K562 (cell line): Measurements from ENCODE around the gene ADAMTS6. TPM values are rescaled to one million over a fixed set of nuclear protein-coding genes. Genes with fewer than 3 reads are reported as not detected.

Experiments used
- ATAC-seq: fragments of 200-7000 bp; cut with Tn5 transposase; 3 replicates; pipeline ENCODE4 v1.9.1; 2020; ENCODE audit warnings: moderate library complexity
- BruUV-seq: library from RNA; stranded (reverse); fragments of 400-500 nt; replicated peaks from 2 replicates; lab custom pipeline; 2021; lab: Mats Ljungman, UMichigan
- CTCF ChIA-PET: fragments of 300-600 bp; formaldehyde crosslinking; extraction: SDS; loops from one replicate; lab custom pipeline; 2021; ENCODE audit warnings: low intra/inter-chr PET ratio; lab: Yijun Ruan, JAX
- POLR2A ChIA-PET: fragments of 300-600, 350-650 bp; sonication (Branson Sonifier 250); formaldehyde crosslinking; extraction: SDS; loops from one replicate; lab custom pipeline; 2021; ENCODE audit warnings: antibody characterized with exemption, inconsistent platforms; lab: Yijun Ruan, JAX
- DNase-seq, 4 experiments: peaks; one replicate each; pipeline versions ENCODE4 v3.0.0 to v3.0.0-alpha.2; 2011 to 2018; ENCODE audit warnings: low spot score in 3 of 4, mixed read lengths in 3 of 4; ENCODE audit errors: extremely low read depth in 1 of 4
- FAIRE-seq: peaks from 2 replicates; lab custom pipeline; 2011; peaks lifted over from hg19 to GRCh38; lab: Jason Lieb, UNC
- H2AFZ ChIP-seq: 2 replicates; pipeline ENCODE4 v1.6.0; 2011; ENCODE audit warnings: low read depth, low read length, control low read depth, inconsistent platforms
- H3K27ac ChIP-seq: fragments of 200-600 bp; 3 replicates; pipeline ENCODE4 v1.8.0; 2011; ENCODE audit warnings: low read depth, mild to moderate bottlenecking, control low read depth, inconsistent platforms, low read length, moderate library complexity, mixed read lengths; ENCODE audit errors: extremely low read depth
- H3K27me3 ChIP-seq, 2 experiments: fragments of 300-600 bp in 1 of 2; 2 replicates in 1 of 2; 3 replicates in 1 of 2; pipeline versions ENCODE4 v1.6.0 to v1.8.0; 2011; ENCODE audit warnings: inconsistent platforms in 2 of 2, low read length in 2 of 2, mild to moderate bottlenecking in 1 of 2, mixed read lengths in 1 of 2, moderate library complexity in 1 of 2; ENCODE audit not compliant: control insufficient read depth in 2 of 2, insufficient read depth in 2 of 2
- H3K36me3 ChIP-seq: fragments of 300-600 bp; 3 replicates; pipeline ENCODE4 v1.8.0; 2011; ENCODE audit warnings: mild to moderate bottlenecking, low read length, inconsistent platforms; ENCODE audit not compliant: control insufficient read depth, insufficient read depth
- H3K4me1 ChIP-seq, 2 experiments: fragments of 200-600 bp in 1 of 2; replicated peaks in 1 of 2; 2 replicates in 1 of 2; 3 replicates in 1 of 2; pipeline versions ENCODE4 v1.5.1 to v1.8.0; 2011; ENCODE audit warnings: inconsistent platforms in 2 of 2, low read length in 2 of 2, mild to moderate bottlenecking in 1 of 2, mixed read lengths in 1 of 2, moderate library complexity in 1 of 2; ENCODE audit not compliant: control insufficient read depth in 2 of 2, insufficient read depth in 2 of 2
- H3K4me2 ChIP-seq: 2 replicates; pipeline ENCODE4 v1.6.1; 2011; ENCODE audit warnings: low read length, control low read depth, inconsistent platforms, mixed read lengths; ENCODE audit not compliant: insufficient read depth
- H3K4me3 ChIP-seq: fragments of 200-600 bp; sonication (generic), shearing (Covaris generic); 2 replicates; pipeline ENCODE4 v1.5.1; 2016; ENCODE audit warnings: control low read depth, inconsistent platforms
- H3K79me2 ChIP-seq: fragments of 200-600 bp; 3 replicates; pipeline ENCODE4 v1.8.0; 2011; ENCODE audit warnings: low read length, inconsistent platforms; ENCODE audit not compliant: control insufficient read depth, insufficient read depth
- H3K9ac ChIP-seq, 2 experiments: 2 replicates each; pipeline versions ENCODE4 v1.6.0 to v1.6.1; 2011; ENCODE audit warnings: low read depth in 2 of 2, low read length in 2 of 2, control low read depth in 1 of 2, inconsistent platforms in 1 of 2, mild to moderate bottlenecking in 1 of 2, mixed read lengths in 1 of 2; ENCODE audit not compliant: insufficient read depth in 1 of 2
- H3K9me1 ChIP-seq: one replicate; pipeline ENCODE4 v1.6.0; 2011; ENCODE audit warnings: inconsistent platforms, mild to moderate bottlenecking, low read length, moderate library complexity; ENCODE audit not compliant: control insufficient read depth, insufficient read depth
- H3K9me3 ChIP-seq: replicated peaks from 2 replicates; pipeline ENCODE4 v1.5.1; 2011; ENCODE audit warnings: low read depth, low read length, inconsistent platforms; ENCODE audit not compliant: control insufficient read depth, insufficient read depth
- H4K20me1 ChIP-seq: replicated peaks from 2 replicates; pipeline ENCODE4 v1.6.1; 2011; ENCODE audit warnings: low read length, inconsistent platforms, mixed read lengths; ENCODE audit not compliant: control insufficient read depth, insufficient read depth
- ADNP ChIP-seq: fragments of 200-800 bp; sonication (Bioruptor generic); IDR thresholded peaks from 2 replicates; pipeline ENCODE4 v1.6.1; 2016; ENCODE audit warnings: missing genetic modification characterization, missing compliant biosample characterization
- BHLHE40 ChIP-seq: IDR thresholded peaks from 2 replicates; pipeline ENCODE4 v1.6.1; 2011; ENCODE audit warnings: low read length, improper control_type of control experiment
- CCAR2 ChIP-seq: fragments of 200-400 bp; formaldehyde crosslinking; IDR thresholded peaks from 2 replicates; pipeline ENCODE4 v1.6.1; 2017; ENCODE audit warnings: mild to moderate bottlenecking, low read depth, low read length
- HMGN3 ChIP-seq: IDR thresholded peaks from 2 replicates; pipeline ENCODE4 v1.6.1; 2011; ENCODE audit warnings: borderline replicate concordance, low read depth, mild to moderate bottlenecking, mixed read lengths, low read length; ENCODE audit not compliant: insufficient read length; ENCODE audit errors: extremely low read depth
- MYNN ChIP-seq, 2 experiments: sonication (generic); formaldehyde crosslinking in 1 of 2; IDR thresholded peaks; 2 replicates each; pipeline versions ENCODE4 v1.5.0 to v1.6.1; 2016 to 2020; ENCODE audit warnings: antibody characterized with exemption in 1 of 2, missing genetic modification reagents in 1 of 2
- POLR2H ChIP-seq: IDR thresholded peaks from 2 replicates; pipeline ENCODE4 v1.6.1; 2016; ENCODE audit warnings: missing genetic modification characterization, low read depth, mild to moderate bottlenecking, control low read depth, missing compliant biosample characterization, moderate library complexity
- ZNF12 ChIP-seq: sonication (generic); formaldehyde crosslinking; IDR thresholded peaks from 2 replicates; pipeline ENCODE4 v1.4.0; 2020; ENCODE audit warnings: mild to moderate bottlenecking, missing genetic modification reagents
- ZNF354B ChIP-seq: fragments of 250-450 bp; sonication (Bioruptor Pico); IDR thresholded peaks from 2 replicates; pipeline ENCODE4 v1.4.0; 2020
- ZNF444 ChIP-seq: fragments of 250-450 bp; sonication (Bioruptor Pico); IDR thresholded peaks from 2 replicates; pipeline ENCODE4 v1.4.0; 2020; ENCODE audit warnings: mild to moderate bottlenecking, moderate library complexity
- ZNF644 ChIP-seq: fragments of 200-800 bp; sonication (Bioruptor generic); IDR thresholded peaks from 2 replicates; pipeline ENCODE4 v1.6.1; 2016; ENCODE audit warnings: low read depth, missing genetic modification characterization, missing compliant biosample characterization
- ZNF707 ChIP-seq: fragments of 250-450 bp; sonication (Bioruptor Pico); conservative IDR thresholded peaks from 2 replicates; pipeline ENCODE4 v1.8.0; 2022; ENCODE audit warnings: inconsistent platforms, mild to moderate bottlenecking, moderate library complexity
- ZZZ3 ChIP-seq: fragments of 450-650 bp; IDR thresholded peaks from 2 replicates; pipeline ENCODE4 v1.6.1; 2016; ENCODE audit warnings: antibody characterized with exemption, mild to moderate bottlenecking, moderate library complexity
- WGBS: fragments of 100-300 bp; shearing (Covaris generic); methylation state at CpG from one replicate; pipeline ENCODE4 v1.1.6; 2016; ENCODE audit warnings: low coverage, mixed read lengths; ENCODE audit not compliant: insufficient coverage; ENCODE audit errors: missing lambda C conversion rate; 5-methylcytosine and 5-hydroxymethylcytosine counted together
- in situ Hi-C: fragments of 300-500 bp; cut with MboI; formaldehyde crosslinking; loops from 4 replicates; pipeline ENCODE4 v1.15.0; 2018; ENCODE audit warnings: inconsistent platforms, mixed read lengths
- intact Hi-C: fragments of 100-400 bp; cut with micrococcal nuclease; formaldehyde crosslinking; loops from 2 replicates; pipeline ENCODE4 v1.14.2; 2022
- polyA plus RNA-seq, 8 experiments: library from polyadenylated mRNA; depleted of rRNA in 4 of 8; stranded (reverse) in 5 of 8; unstranded in 3 of 8; fragments of >200 nt; fragmentation: Nextera tagmentation in 2 of 8; fragmentation: Illumina TruSeq in 1 of 8; extraction: Ambion mirVana in 2 of 8; extraction: Trizol in 1 of 8; gene quantifications; 2 replicates each; pipeline versions ENCODE4 v1.2.1 to v1.2.3, GENCODE V29; 2011 to 2014; ENCODE audit warnings: inconsistent platforms in 1 of 8, missing spikeins in 1 of 8
- total RNA-seq, 7 experiments: library from RNA; depleted of rRNA in 6 of 7; stranded (reverse); fragments of >200 nt in 6 of 7; fragmentation: Illumina TruSeq in 2 of 7; extraction: Trizol in 2 of 7; gene quantifications; 2 replicates each; pipeline versions ENCODE4 v1.2.1 to v1.2.3, GENCODE V29; 2011 to 2021; ENCODE audit warnings: low replicate concordance in 1 of 7
- TF ChIP-seq, protein P1 (sequence below): fragments of 450-650 bp; IDR thresholded peaks from 2 replicates; pipeline ENCODE4 v1.7.1; 2018; ENCODE audit warnings: mild to moderate bottlenecking, low read depth; ENCODE audit not compliant: partially characterized antibody
- TF ChIP-seq, protein P2 (sequence below): sonication (generic); formaldehyde crosslinking; IDR thresholded peaks from 2 replicates; pipeline ENCODE4 v1.8.0; 2022; ENCODE audit warnings: missing genetic modification reagents, mild to moderate bottlenecking, borderline replicate concordance

ADAMTS6 gene
- total and polyA plus RNA-seq, 9 of the 15 experiments (the other 6 are each of a cell fraction or from before 2014, with no cell fraction given): 0.57 to 5.3 (median 1.5) TPM

DNA sequence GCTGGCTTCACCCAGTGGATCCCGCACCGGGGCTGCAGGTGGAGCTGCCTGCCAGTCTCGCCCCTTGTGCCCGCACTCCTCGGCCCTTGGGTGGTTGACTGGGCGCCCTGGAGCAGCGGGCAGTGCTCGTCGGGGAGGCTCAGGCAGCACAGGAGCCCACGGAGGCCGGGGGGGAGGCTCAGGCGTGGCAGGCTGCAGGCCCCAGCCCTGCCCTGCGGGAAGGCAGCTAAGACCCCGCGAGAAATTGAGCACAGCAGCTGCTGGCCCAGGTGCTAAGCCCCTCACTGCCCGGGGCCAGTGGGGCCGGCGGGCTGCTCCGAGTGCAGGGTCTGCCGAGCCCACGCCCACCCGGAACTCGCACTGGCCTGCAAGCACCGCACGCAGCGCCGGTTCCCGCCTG is 3.7 kb upstream of the ADAMTS6 start (continued):
- TF ChIP-seq, protein P1, sequence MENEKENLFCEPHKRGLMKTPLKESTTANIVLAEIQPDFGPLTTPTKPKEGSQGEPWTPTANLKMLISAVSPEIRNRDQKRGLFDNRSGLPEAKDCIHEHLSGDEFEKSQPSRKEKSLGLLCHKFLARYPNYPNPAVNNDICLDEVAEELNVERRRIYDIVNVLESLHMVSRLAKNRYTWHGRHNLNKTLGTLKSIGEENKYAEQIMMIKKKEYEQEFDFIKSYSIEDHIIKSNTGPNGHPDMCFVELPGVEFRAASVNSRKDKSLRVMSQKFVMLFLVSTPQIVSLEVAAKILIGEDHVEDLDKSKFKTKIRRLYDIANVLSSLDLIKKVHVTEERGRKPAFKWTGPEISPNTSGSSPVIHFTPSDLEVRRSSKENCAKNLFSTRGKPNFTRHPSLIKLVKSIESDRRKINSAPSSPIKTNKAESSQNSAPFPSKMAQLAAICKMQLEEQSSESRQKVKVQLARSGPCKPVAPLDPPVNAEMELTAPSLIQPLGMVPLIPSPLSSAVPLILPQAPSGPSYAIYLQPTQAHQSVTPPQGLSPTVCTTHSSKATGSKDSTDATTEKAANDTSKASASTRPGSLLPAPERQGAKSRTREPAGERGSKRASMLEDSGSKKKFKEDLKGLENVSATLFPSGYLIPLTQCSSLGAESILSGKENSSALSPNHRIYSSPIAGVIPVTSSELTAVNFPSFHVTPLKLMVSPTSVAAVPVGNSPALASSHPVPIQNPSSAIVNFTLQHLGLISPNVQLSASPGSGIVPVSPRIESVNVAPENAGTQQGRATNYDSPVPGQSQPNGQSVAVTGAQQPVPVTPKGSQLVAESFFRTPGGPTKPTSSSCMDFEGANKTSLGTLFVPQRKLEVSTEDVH: no peak
- TF ChIP-seq MYNN (IDR thresholded peaks at IDR 0.05) (no peak), MYNN (CRISPR knock-in tag; IDR thresholded peaks at IDR 0.05) (no peak), ADNP (tag) (no peak), ZNF444 (CRISPR knock-in tag) (no peak), CCAR2 (no peak)

DNA sequence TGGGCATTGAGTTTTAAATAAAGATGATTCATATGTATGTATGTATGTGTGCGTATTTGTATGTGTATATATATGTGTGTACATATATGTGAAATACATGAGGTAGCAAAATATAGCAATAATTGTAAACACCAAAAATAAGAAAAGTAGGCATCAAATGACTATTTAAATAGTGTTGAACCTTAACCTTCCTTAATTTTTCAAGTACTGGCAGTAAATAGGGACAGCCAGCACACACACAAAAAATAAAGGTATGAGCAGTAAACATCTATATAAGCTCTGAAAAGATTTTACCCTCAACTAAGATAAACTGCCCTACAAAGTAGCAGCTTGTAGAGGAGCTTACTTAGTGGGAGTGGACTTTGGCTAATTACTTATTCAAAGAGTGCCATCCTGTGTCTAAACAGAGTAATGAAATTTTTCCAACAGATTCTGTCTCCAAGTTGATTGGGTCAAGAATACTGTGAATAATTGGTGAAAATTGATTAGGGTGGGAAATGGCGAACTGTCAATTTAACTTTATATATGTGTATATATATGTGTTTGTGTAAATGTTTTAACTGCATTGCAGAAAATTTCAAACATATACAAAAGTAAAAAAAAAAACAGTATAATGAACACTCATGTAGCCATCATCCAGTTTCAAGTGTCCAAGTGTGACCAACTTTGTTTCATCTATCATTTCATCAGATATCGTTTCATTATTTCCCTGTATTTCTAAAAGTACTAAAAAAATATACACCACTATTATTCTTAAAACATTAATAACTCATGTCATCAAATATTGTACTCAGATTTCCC is 2.0 kb upstream of the ADAMTS6 start:
- H3K9ac ChIP-seq: peak overlapping the region in 1 of 2 experiments; percentile 72; a peak in 2 of 4 replicates
- no peak for FAIRE-seq
- TF ChIP-seq ZNF644 (tag) (no peak), ZZZ3 (no peak), ZNF12 (no peak), HMGN3 (no peak), ZNF707 (CRISPR knock-in tag) (no peak), BHLHE40 (no peak), POLR2H (no peak), ZNF354B (CRISPR knock-in tag) (peak; percentile 57; the same call in 1 of the 2 replicates)
- TF ChIP-seq, protein P2, sequence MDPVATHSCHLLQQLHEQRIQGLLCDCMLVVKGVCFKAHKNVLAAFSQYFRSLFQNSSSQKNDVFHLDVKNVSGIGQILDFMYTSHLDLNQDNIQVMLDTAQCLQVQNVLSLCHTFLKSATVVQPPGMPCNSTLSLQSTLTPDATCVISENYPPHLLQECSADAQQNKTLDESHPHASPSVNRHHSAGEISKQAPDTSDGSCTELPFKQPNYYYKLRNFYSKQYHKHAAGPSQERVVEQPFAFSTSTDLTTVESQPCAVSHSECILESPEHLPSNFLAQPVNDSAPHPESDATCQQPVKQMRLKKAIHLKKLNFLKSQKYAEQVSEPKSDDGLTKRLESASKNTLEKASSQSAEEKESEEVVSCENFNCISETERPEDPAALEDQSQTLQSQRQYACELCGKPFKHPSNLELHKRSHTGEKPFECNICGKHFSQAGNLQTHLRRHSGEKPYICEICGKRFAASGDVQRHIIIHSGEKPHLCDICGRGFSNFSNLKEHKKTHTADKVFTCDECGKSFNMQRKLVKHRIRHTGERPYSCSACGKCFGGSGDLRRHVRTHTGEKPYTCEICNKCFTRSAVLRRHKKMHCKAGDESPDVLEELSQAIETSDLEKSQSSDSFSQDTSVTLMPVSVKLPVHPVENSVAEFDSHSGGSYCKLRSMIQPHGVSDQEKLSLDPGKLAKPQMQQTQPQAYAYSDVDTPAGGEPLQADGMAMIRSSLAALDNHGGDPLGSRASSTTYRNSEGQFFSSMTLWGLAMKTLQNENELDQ (CRISPR knock-in tag): no peak

More for the DNA sequence above, 2.0 kb upstream of the ADAMTS6 start:
- Histone ChIP-seq H3K9me3 (no peaks in the 10 kb centered on the region), H3K4me3 (peak overlapping the region; percentile 50; the same call in 1 of the 2 replicates), H3K4me2 (peak overlapping the region; percentile 87), H2AFZ (peak overlapping the region; percentile 82), H3K36me3 (no peaks in the 10 kb centered on the region), H3K27me3 (no peaks in the 10 kb centered on the region), H3K79me2 (peaks cover 16% of the 10 kb centered on the region; the same call in 2 of the 3 replicates), H3K9me1 (no peaks in the 10 kb centered on the region), H3K4me1 (peaks cover 0 to 22% of the 10 kb centered on the region in 2 experiments; a peak in 2 of 5 replicates), H4K20me1 (no peaks in the 10 kb centered on the region), H3K27ac (peak overlapping the region; percentile 89; the same call in 1 of the 3 replicates)
- DNase-seq (peak in 1 of 4 experiments; percentile 48), ATAC-seq (peak; percentile 14; the same call in 2 of the 3 replicates)
- ChIA-PET CTCF (interaction anchor here (0.6 to 2.7 kb wide), 3 partner anchors 239 to 672 kb away, joined by 3 to 16 read pairs (median 3); no protein-coding TSS in a partner anchor), POLR2A (interaction anchor here (1.1 to 1.4 kb wide), 2 partner anchors 9 to 673 kb away, joined by 4 to 6 read pairs; no protein-coding TSS in a partner anchor)
- WGBS: 0% methylated on average over 3 of the region's 3 CpGs
- BruUV-seq: no TSS peak
- in situ Hi-C loops: loop anchor here (5.0 to 25.0 kb wide), 4 partner anchors 276 to 846 kb away; no protein-coding TSS in a partner anchor
- intact Hi-C loops: loop anchor here (1.0 to 5.0 kb wide), 9 partner anchors 79 to 849 kb away; partner anchors contain the start of genes CENPK and PPWD1
